IMR-90 (cell line): ENCODE results near the gene CPXM2. TPM values are rescaled to one million over a fixed set of nuclear protein-coding genes. Genes with fewer than 3 reads are reported as not detected.

ENCODE experiments used
- ATAC-seq: fragments of 200-7000 bp; cut with Tn5 transposase; 2 replicates; pipeline ENCODE4 v1.9.1; 2020; ENCODE audit warnings: low read depth, mild to moderate bottlenecking, moderate library complexity
- BruUV-seq: library from RNA; stranded (reverse); fragments of 400-500 nt; replicated peaks from 2 replicates; lab custom pipeline; 2021; lab: Mats Ljungman, UMichigan
- CTCF ChIA-PET: fragments of 300-600 bp; formaldehyde crosslinking; extraction: SDS; loops from one replicate; lab custom pipeline; 2021; ENCODE audit warnings: antibody characterized with exemption; lab: Yijun Ruan, JAX
- POLR2A ChIA-PET: fragments of 300-600 bp; sonication (Branson Sonifier 250); formaldehyde crosslinking; loops from one replicate; lab custom pipeline; 2022; ENCODE audit warnings: antibody characterized with exemption; ENCODE audit not compliant: unreplicated experiment; lab: Charles Lee
- DNase-seq: peaks from one replicate; pipeline ENCODE4 v3.0.0; 2013
- H2AFZ ChIP-seq: replicated peaks from 2 replicates; pipeline ENCODE3; 2013; ENCODE audit warnings: low read length, mild to moderate bottlenecking; ENCODE audit not compliant: poor library complexity
- H2AK5ac ChIP-seq: 2 replicates; pipeline ENCODE4 v1.6.1; 2013; ENCODE audit warnings: low read depth, low read length, inconsistent platforms
- H2AK9ac ChIP-seq: replicated peaks from 2 replicates; pipeline ENCODE3; 2013; ENCODE audit warnings: mild to moderate bottlenecking, low read depth, low read length, moderate library complexity; ENCODE audit not compliant: poor library complexity
- H2BK120ac ChIP-seq: 2 replicates; pipeline ENCODE4 v1.6.1; 2013; ENCODE audit warnings: low read depth, low read length, inconsistent platforms
- H2BK15ac ChIP-seq: 3 replicates; pipeline ENCODE4 v1.6.1; 2013; ENCODE audit warnings: low read depth, low read length, inconsistent platforms
- H2BK20ac ChIP-seq: 2 replicates; pipeline ENCODE4 v1.6.1; 2013; ENCODE audit warnings: low read depth, mild to moderate bottlenecking, inconsistent platforms, low read length, moderate library complexity
- H2BK5ac ChIP-seq: 2 replicates; pipeline ENCODE4 v1.6.1; 2013; ENCODE audit warnings: mild to moderate bottlenecking, low read depth, low read length, inconsistent platforms; ENCODE audit not compliant: poor library complexity, severe bottlenecking
- H3K14ac ChIP-seq: replicated peaks from 2 replicates; pipeline ENCODE4 v1.6.1; 2013; ENCODE audit warnings: low read depth, low read length, inconsistent platforms
- H3K18ac ChIP-seq: 2 replicates; pipeline ENCODE4 v1.6.1; 2013; ENCODE audit warnings: low read depth, low read length, control low read depth
- H3K23ac ChIP-seq: 2 replicates; pipeline ENCODE4 v1.6.1; 2013; ENCODE audit warnings: low read depth, low read length, inconsistent platforms
- H3K27ac ChIP-seq: 2 replicates; pipeline ENCODE4 v1.5.1; 2013; ENCODE audit warnings: mild to moderate bottlenecking, control low read depth, low read length; ENCODE audit not compliant: insufficient read depth
- H3K27me3 ChIP-seq: 2 replicates; pipeline ENCODE4 v1.6.1; 2013; ENCODE audit warnings: low read length; ENCODE audit not compliant: control insufficient read depth, insufficient read depth
- H3K36me3 ChIP-seq: 2 replicates; pipeline ENCODE4 v1.6.1; 2013; ENCODE audit warnings: low read length, mixed read lengths; ENCODE audit not compliant: control insufficient read depth, insufficient read depth
- H3K4ac ChIP-seq: 2 replicates; pipeline ENCODE4 v1.6.1; 2013; ENCODE audit warnings: low read depth, low read length, inconsistent platforms
- H3K4me1 ChIP-seq: 2 replicates; pipeline ENCODE4 v1.6.1; 2013; ENCODE audit warnings: low read length, mixed read lengths; ENCODE audit not compliant: control insufficient read depth, insufficient read depth
- H3K4me2 ChIP-seq: 2 replicates; pipeline ENCODE4 v1.6.1; 2013; ENCODE audit warnings: low read depth, mild to moderate bottlenecking, control low read depth, low read length, moderate library complexity
- H3K4me3 ChIP-seq: 2 replicates; pipeline ENCODE4 v1.5.1; 2013; ENCODE audit warnings: low read depth, mild to moderate bottlenecking, control low read depth, low read length, moderate library complexity; ENCODE audit not compliant: insufficient read depth
- H3K56ac ChIP-seq: 2 replicates; pipeline ENCODE4 v1.6.1; 2013; ENCODE audit warnings: low read length, inconsistent platforms; ENCODE audit not compliant: insufficient read depth; ENCODE audit errors: extremely low read depth
- H3K79me1 ChIP-seq, 2 experiments: 2 replicates each; pipeline ENCODE4 v1.6.1; 2013; ENCODE audit warnings: low read length in 2 of 2, inconsistent platforms in 1 of 2, low read depth in 1 of 2
- H3K9ac ChIP-seq: 2 replicates; pipeline ENCODE4 v1.6.1; 2013; ENCODE audit warnings: low read depth, low read length, control low read depth
- H3K9me1 ChIP-seq: 2 replicates; pipeline ENCODE4 v1.6.1; 2013; ENCODE audit warnings: low read length, inconsistent platforms; ENCODE audit not compliant: insufficient read depth
- H3K9me3 ChIP-seq: 2 replicates; pipeline ENCODE4 v1.6.1; 2013; ENCODE audit warnings: low read length; ENCODE audit not compliant: control insufficient read depth, insufficient read depth
- H4K20me1 ChIP-seq: 2 replicates; pipeline ENCODE4 v1.6.1; 2013; ENCODE audit warnings: low read length, inconsistent platforms; ENCODE audit not compliant: insufficient read depth
- H4K5ac ChIP-seq: 2 replicates; pipeline ENCODE4 v1.6.1; 2013; ENCODE audit warnings: mild to moderate bottlenecking, low read depth, low read length, control low read depth
- H4K8ac ChIP-seq, 2 experiments: 2 replicates each; pipeline ENCODE4 v1.6.1; 2013; ENCODE audit warnings: low read depth in 2 of 2, low read length in 2 of 2, control low read depth in 1 of 2, inconsistent platforms in 1 of 2
- H4K91ac ChIP-seq: 2 replicates; pipeline ENCODE4 v1.6.1; 2013; ENCODE audit warnings: low read depth, low read length, inconsistent platforms; ENCODE audit not compliant: insufficient read depth
- CHD1 ChIP-seq: IDR thresholded peaks from 2 replicates; pipeline ENCODE4 v1.6.1; 2012; ENCODE audit warnings: low read depth, low read length, improper control_type of control experiment
- ELK1 ChIP-seq: fragments of 150-350 bp; IDR thresholded peaks from 2 replicates; pipeline ENCODE4 v1.6.1; 2016; ENCODE audit warnings: low read depth, mild to moderate bottlenecking, low read length, moderate library complexity, borderline replicate concordance
- FOS ChIP-seq: fragments of 150-350 bp; IDR thresholded peaks from 2 replicates; pipeline ENCODE4 v1.6.1; 2016; ENCODE audit warnings: low read depth, low read length
- MAZ ChIP-seq: IDR thresholded peaks from 2 replicates; pipeline ENCODE4 v1.6.1; 2012; ENCODE audit warnings: low read depth, mild to moderate bottlenecking, low read length, improper control_type of control experiment, moderate library complexity, borderline replicate concordance
- NFE2L2 ChIP-seq: fragments of 150-350 bp; IDR thresholded peaks from 2 replicates; pipeline ENCODE4 v1.6.1; 2016; ENCODE audit warnings: low read depth, mild to moderate bottlenecking, low read length
- POLR2A ChIP-seq: IDR thresholded peaks from 2 replicates; pipeline ENCODE4 v1.6.1; 2012; ENCODE audit warnings: mild to moderate bottlenecking, low read depth, low read length
- RAD21 ChIP-seq: IDR thresholded peaks from 2 replicates; pipeline ENCODE4 v1.6.1; 2012; ENCODE audit warnings: low read length, improper control_type of control experiment
- RCOR1 ChIP-seq: IDR thresholded peaks from 2 replicates; pipeline ENCODE4 v1.6.1; 2012; ENCODE audit warnings: mild to moderate bottlenecking, low read length, improper control_type of control experiment; ENCODE audit not compliant: insufficient replicate concordance
- USF2 ChIP-seq: fragments of 150-350 bp; IDR thresholded peaks from 2 replicates; pipeline ENCODE4 v1.6.1; 2017; ENCODE audit warnings: mild to moderate bottlenecking, antibody characterized with exemption, low read length, low read depth
- WGBS, 2 experiments: methylation state at CpG; one replicate each; pipeline versions ENCODE4 v1.1.5 to v1.1.7; 2013; ENCODE audit warnings: missing lambda C conversion rate in 2 of 2; ENCODE audit not compliant: insufficient read length in 1 of 2; ENCODE audit errors: extremely low coverage in 2 of 2; 5-methylcytosine and 5-hydroxymethylcytosine counted together
- dilution Hi-C: fragments of 300-500 bp; cut with HindIII; formaldehyde crosslinking; loops from one replicate; pipeline ENCODE4 v1.14.3; 2018; ENCODE audit warnings: low sequenced_read_pairs; ENCODE audit not compliant: unreplicated experiment
- in situ Hi-C: fragments of 300-500 bp; cut with MboI; formaldehyde crosslinking; loops from 3 replicates; pipeline ENCODE4 v1.14.3; 2019; ENCODE audit warnings: low sequenced_read_pairs, inconsistent platforms, mixed read lengths
- intact Hi-C: fragments of 100-400 bp; cut with micrococcal nuclease; formaldehyde crosslinking; loops from 2 replicates; pipeline ENCODE4 v1.10.0; 2022
- polyA plus RNA-seq, 3 experiments: library from polyadenylated mRNA; depleted of rRNA; stranded (reverse); fragments of >200 nt; gene quantifications; 2 replicates each; pipeline ENCODE4 v1.2.3, GENCODE V29; 2012; ENCODE audit warnings: low replicate concordance in 1 of 3
- total RNA-seq: library from RNA; depleted of rRNA; stranded (reverse); fragments of >200 nt; gene quantifications from 2 replicates; pipeline ENCODE4 v1.2.3, GENCODE V29; 2012

CPXM2 gene
- total and polyA plus RNA-seq, 2 of the 4 experiments (the other 2 are of a cell fraction), result not detected

GRCh38 chr10:123865880-123866279 is 25.7 kb downstream of the CPXM2 start:
- Histone ChIP-seq H4K20me1 (no peaks in the 10 kb centered on the region), H3K9me3 (peaks cover 37% of the 10 kb centered on the region), H3K36me3 (no peaks in the 10 kb centered on the region), H2AK9ac (no peak overlapping the region), H3K79me1 (no peaks in the 10 kb centered on the region), H3K27me3 (no peaks in the 10 kb centered on the region), H2BK5ac (no peak overlapping the region), H3K9me1 (no peaks in the 10 kb centered on the region), H3K56ac (no peak overlapping the region), H3K4ac (no peak overlapping the region), H2AFZ (no peak overlapping the region), H3K14ac (no peak overlapping the region), H3K27ac (no peak overlapping the region), H4K8ac (no peak overlapping the region), H3K9ac (no peak overlapping the region), H3K4me2 (no peak overlapping the region), H2AK5ac (no peak overlapping the region), H3K18ac (no peak overlapping the region), H2BK20ac (no peak overlapping the region), H3K4me1 (no peaks in the 10 kb centered on the region), H3K23ac (no peak overlapping the region), H4K5ac (no peak overlapping the region), H2BK15ac (no peak overlapping the region), H2BK120ac (no peak overlapping the region), H4K91ac (no peak overlapping the region), H3K4me3 (no peak overlapping the region)
- CTCF ChIA-PET, result interaction anchor here (0.8 kb wide), 1 partner anchor 43 kb away, joined by 3 read pairs; no protein-coding TSS in a partner anchor
- ATAC-seq (no peak), DNase-seq (no peak)
- in situ Hi-C loops, result no loop called here
- WGBS, 2 experiments, result 41% methylated on average over 4 of the region's 6 CpGs; no CpG with 5 or more reads in 1 of the 2 experiments
- no TSS peak for BruUV-seq
- intact Hi-C loops, result no loop called here
- TF ChIP-seq POLR2A (no peak), MAZ (no peak), RAD21 (no peak), RCOR1 (no peak), USF2 (no peak), CHD1 (no peak), ELK1 (no peak), NFE2L2 (no peak), FOS (no peak)
- dilution Hi-C loops, result no loop called here
- POLR2A ChIA-PET, result no interaction called here
